ENCODE results near the gene RUNX1. TPM values are rescaled to one million over a fixed set of nuclear protein-coding genes. Genes with fewer than 3 reads are reported as not detected.

Gene RUNX1
- total and polyA plus RNA-seq, 2 donors (not counting 1 experiment from before 2014, with no cell fraction given) = 26.3 to 73.0 TPM

- Mint-ChIP-seq H3K9me3 (ENCODE audit: insufficient read depth) (no peaks in the 10 kb centered on the region), H3K4me1 (peaks cover 40% of the 10 kb centered on the region), H3K27ac (peak overlapping the region; percentile 54), H3K4me3 (no peak overlapping the region), H3K27me3 (no peaks in the 10 kb centered on the region)
- H3K79me2 ChIP-seq (ENCODE audit: control insufficient read depth, insufficient read depth, low read length) = peaks cover 36% of the 10 kb centered on the region
- no CpG with 5 or more reads among the region's 3 CpGs for WGBS (ENCODE audit: insufficient coverage)
- no peaks in the 10 kb centered on the region for H3K27me3 ChIP-seq (replicated peaks in 1 of 4; ENCODE audit: control extremely low read depth in 1 of 4, control insufficient read depth in 3 of 4, insufficient read depth in 4 of 4, low read length in 3 of 4)
- DNase-seq (no peak), ATAC-seq (ENCODE audit: low read depth) (no peak)
- H3K4me2 ChIP-seq (replicated peaks; ENCODE audit: low read depth, low read length, poor library complexity, severe bottlenecking) = no peak overlapping the region
- H2AFZ ChIP-seq (ENCODE audit: insufficient read depth, low read depth, low read length, poor library complexity, severe bottlenecking) = no peak overlapping the region
- H3K27ac ChIP-seq (ENCODE audit: low read length in 2 of 2) = no peak overlapping the region
- ChIA-PET CTCF (interaction anchor here (0.7 to 2.5 kb wide), 6 partner anchors 12 to 34 kb away, joined by 3 to 9 read pairs (median 4); no protein-coding TSS in a partner anchor), POLR2A (interaction anchor here (0.7 to 1.6 kb wide), 2 partner anchors 13 to 16 kb away, joined by 3 to 4 read pairs; no protein-coding TSS in a partner anchor)
- H3K36me3 ChIP-seq (replicated peaks in 1 of 2; ENCODE audit: control extremely low read depth in 1 of 2, control insufficient read depth in 1 of 2, extremely low read depth in 1 of 2, insufficient read depth in 2 of 2, low read length in 1 of 2) = peaks cover 6 to 46% of the 10 kb centered on the region in 2 experiments
- no peak overlapping the region for H3K4me3 ChIP-seq (ENCODE audit: control extremely low read depth in 1 of 5, extremely low read depth in 1 of 5, insufficient read depth in 1 of 5, low read depth in 2 of 5, low read length in 4 of 5)
- intact Hi-C loops (cut with micrococcal nuclease) = no loop called here
- no peak overlapping the region for H3K9ac ChIP-seq (ENCODE audit: low read length)
- H3K4me1 ChIP-seq (ENCODE audit: control insufficient read depth in 2 of 2, insufficient read depth in 2 of 2, low read length in 2 of 2) = peaks cover 31% of the 10 kb centered on the region in 2 donors
- peaks cover 25% of the 10 kb centered on the region for H4K20me1 ChIP-seq (ENCODE audit: control insufficient read depth, insufficient read depth, low read length, poor library complexity, severe bottlenecking)
- H3K9me3 ChIP-seq (ENCODE audit: control extremely low read depth in 1 of 3, control insufficient read depth in 2 of 3, insufficient read depth in 1 of 3, low read length in 2 of 3) = no peaks in the 10 kb centered on the region
- TF ChIP-seq CTCF (IDR thresholded peaks at IDR 0.05) = no peak
- no peak for TF ChIP-seq EZH2 (IDR thresholded peaks at IDR 0.05; ENCODE audit: borderline replicate concordance, insufficient read depth, low read depth, low read length, poor library complexity, severe bottlenecking)
Observed at GRCh38 chr21:34858559-34858958, 190.5 kb downstream of the RUNX1 start.

- Histone ChIP-seq H2AFZ (ENCODE audit: insufficient read depth, low read depth, low read length, poor library complexity, severe bottlenecking) (no peak overlapping the region), H3K4me3 (ENCODE audit: control extremely low read depth in 1 of 5, extremely low read depth in 1 of 5, insufficient read depth in 1 of 5, low read depth in 2 of 5, low read length in 4 of 5) (no peak overlapping the region), H4K20me1 (ENCODE audit: control insufficient read depth, insufficient read depth, low read length, poor library complexity, severe bottlenecking) (peaks cover 26% of the 10 kb centered on the region), H3K9ac (ENCODE audit: low read length) (no peak overlapping the region), H3K4me2 (replicated peaks; ENCODE audit: low read depth, low read length, poor library complexity, severe bottlenecking) (peak overlapping the region; percentile 55), H3K4me1 (ENCODE audit: control insufficient read depth in 2 of 2, insufficient read depth in 2 of 2, low read length in 2 of 2) (peaks cover 31% of the 10 kb centered on the region in 2 donors), H3K9me3 (ENCODE audit: control extremely low read depth in 1 of 3, control insufficient read depth in 2 of 3, insufficient read depth in 1 of 3, low read length in 2 of 3) (no peaks in the 10 kb centered on the region), H3K27ac (ENCODE audit: low read length in 2 of 2) (peak overlapping the region; percentile 18 to 65), H3K79me2 (ENCODE audit: control insufficient read depth, insufficient read depth, low read length) (peaks cover 42% of the 10 kb centered on the region), H3K36me3 (replicated peaks in 1 of 2; ENCODE audit: control extremely low read depth in 1 of 2, control insufficient read depth in 1 of 2, extremely low read depth in 1 of 2, insufficient read depth in 2 of 2, low read length in 1 of 2) (peaks cover 6 to 46% of the 10 kb centered on the region in 2 experiments), H3K27me3 (replicated peaks in 1 of 4; ENCODE audit: control extremely low read depth in 1 of 4, control insufficient read depth in 3 of 4, insufficient read depth in 4 of 4, low read length in 3 of 4) (no peaks in the 10 kb centered on the region)
- H3K27ac Mint-ChIP-seq = peak overlapping the region; percentile 74
- DNase-seq = no peak
- no peak for ATAC-seq (ENCODE audit: low read depth)
- 77% methylated on average over 3 of the region's 4 CpGs for WGBS (ENCODE audit: insufficient coverage)
- peak overlapping the region; percentile 65 for H3K4me3 Mint-ChIP-seq
- ChIA-PET POLR2A (interaction anchor here (0.6 to 1.6 kb wide), 4 partner anchors 8 to 17 kb away, joined by 3 to 8 read pairs (median 4); no protein-coding TSS in a partner anchor), CTCF (interaction anchor here (0.7 to 2.5 kb wide), 10 partner anchors 7 to 543 kb away, joined by 3 to 9 read pairs (median 3); no protein-coding TSS in a partner anchor)
- H3K4me1 Mint-ChIP-seq = peaks cover 40% of the 10 kb centered on the region
- no peaks in the 10 kb centered on the region for H3K9me3 Mint-ChIP-seq (ENCODE audit: insufficient read depth)
- no peaks in the 10 kb centered on the region for H3K27me3 Mint-ChIP-seq
- intact Hi-C loops (cut with micrococcal nuclease) = loop anchor here (1.0 kb wide), 1 partner anchor 7 kb away; no protein-coding TSS in a partner anchor
- TF ChIP-seq EZH2 (IDR thresholded peaks at IDR 0.05; ENCODE audit: borderline replicate concordance, insufficient read depth, low read depth, low read length, poor library complexity, severe bottlenecking) (no peak), CTCF (IDR thresholded peaks at IDR 0.05) (peak; percentile 9)
Observed at GRCh38 chr21:34857874-34858273, 191.2 kb downstream of the RUNX1 start.

All from B cell (primary cell).